ENCODE data around the gene BLNK.

The BLNK gene

DNA sequence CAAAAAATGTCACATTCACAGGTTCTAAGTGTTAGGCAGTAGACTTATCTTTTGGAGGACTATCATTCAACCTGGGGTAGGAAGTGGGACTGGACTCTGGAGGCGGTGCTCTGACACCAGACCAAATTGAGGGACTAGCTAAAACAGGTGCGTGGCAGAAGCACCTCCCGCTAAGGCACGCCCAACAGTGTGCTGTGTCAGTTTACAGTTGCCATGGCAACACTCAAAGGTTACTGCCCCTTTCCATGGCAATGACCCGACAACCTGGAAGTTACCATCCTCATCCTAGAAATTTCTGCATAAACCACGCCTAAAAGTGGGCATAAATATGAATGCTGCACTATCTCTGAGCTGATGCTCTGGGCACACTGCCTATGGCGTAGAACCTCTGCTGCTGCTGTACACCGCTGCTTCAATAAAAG, 14.0 kb upstream of the BLNK start:
- no peak overlapping the region for H3K4ac ChIP-seq (ENCODE audit: low read depth, low read length)
- H4K8ac ChIP-seq (ENCODE audit: low read depth, low read length) = no peak overlapping the region
- no peak overlapping the region for H3K56ac ChIP-seq (ENCODE audit: low read length)
- H2BK5ac ChIP-seq (ENCODE audit: low read length) = no peak overlapping the region
- H3K4me3 ChIP-seq (ENCODE audit: low read length) = no peak overlapping the region
- no peak overlapping the region for H3K23ac ChIP-seq (ENCODE audit: low read length)
- H3K18ac ChIP-seq (ENCODE audit: low read length) = no peak overlapping the region
- H3K27ac ChIP-seq (ENCODE audit: low read depth, low read length) = no peak overlapping the region
- H3K4me2 ChIP-seq (ENCODE audit: low read length) = no peak overlapping the region
- H3K9ac ChIP-seq (ENCODE audit: low read length) = no peak overlapping the region
- no peak overlapping the region for H2AK5ac ChIP-seq (ENCODE audit: low read length)
- H2BK120ac ChIP-seq (ENCODE audit: low read depth, low read length) = no peak overlapping the region
- H3K27me3 ChIP-seq (ENCODE audit: insufficient read depth, low read length, poor library complexity) = no peaks in the 10 kb centered on the region
- no peaks in the 10 kb centered on the region for H3K4me1 ChIP-seq (ENCODE audit: control insufficient read depth, low read depth, low read length)
- H2BK15ac ChIP-seq (replicated peaks; ENCODE audit: low read depth) = no peak overlapping the region
- no peaks in the 10 kb centered on the region for H3K79me2 ChIP-seq (ENCODE audit: control insufficient read depth, insufficient read depth, low read length)
- no peaks in the 10 kb centered on the region for H3K36me3 ChIP-seq (ENCODE audit: control insufficient read depth, insufficient read depth, low read length)
- peak; percentile 72 for DNase-seq
- no peak overlapping the region for H4K5ac ChIP-seq (ENCODE audit: low read length)
- H3K79me1 ChIP-seq (ENCODE audit: low read length) = no peaks in the 10 kb centered on the region
- WGBS (ENCODE audit: extremely low coverage, insufficient coverage, low lambda C conversion rate) = no CpG with 5 or more reads among the region's 8 CpGs

DNA sequence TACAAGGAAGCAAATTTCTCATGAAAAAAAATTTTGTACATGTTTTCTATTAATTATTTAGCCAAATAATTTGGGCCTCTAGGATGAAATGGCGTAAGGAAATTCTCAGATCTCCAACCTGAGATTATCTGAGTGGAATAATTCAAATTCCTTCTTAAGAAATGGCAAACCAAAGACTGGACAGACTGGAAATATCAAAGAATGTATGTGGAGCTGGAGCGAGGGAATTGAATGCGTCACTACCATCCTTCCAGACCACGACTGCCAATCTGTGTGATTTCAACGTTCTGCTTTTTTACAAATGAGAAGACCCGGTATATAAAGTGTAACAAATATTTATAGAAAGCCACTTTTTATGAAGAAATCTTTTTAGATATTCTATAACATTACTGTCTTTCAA, 12.4 kb upstream of the BLNK start:
- no peak overlapping the region for H3K18ac ChIP-seq (ENCODE audit: low read length)
- DNase-seq = no peak
- H2AK5ac ChIP-seq (ENCODE audit: low read length) = no peak overlapping the region
- no peaks in the 10 kb centered on the region for H3K27me3 ChIP-seq (ENCODE audit: insufficient read depth, low read length, poor library complexity)
- no peak overlapping the region for H3K27ac ChIP-seq (ENCODE audit: low read depth, low read length)
- H3K4me2 ChIP-seq (ENCODE audit: low read length) = no peak overlapping the region
- H3K79me2 ChIP-seq (ENCODE audit: control insufficient read depth, insufficient read depth, low read length) = no peaks in the 10 kb centered on the region
- no peak overlapping the region for H3K4me3 ChIP-seq (ENCODE audit: low read length)
- no peak overlapping the region for H2BK120ac ChIP-seq (ENCODE audit: low read depth, low read length)
- H4K5ac ChIP-seq (ENCODE audit: low read length) = no peak overlapping the region
- H3K4me1 ChIP-seq (ENCODE audit: control insufficient read depth, low read depth, low read length) = no peaks in the 10 kb centered on the region
- H3K9ac ChIP-seq (ENCODE audit: low read length) = no peak overlapping the region
- H3K36me3 ChIP-seq (ENCODE audit: control insufficient read depth, insufficient read depth, low read length) = no peaks in the 10 kb centered on the region
- H3K23ac ChIP-seq (ENCODE audit: low read length) = no peak overlapping the region
- H3K56ac ChIP-seq (ENCODE audit: low read length) = no peak overlapping the region
- H3K4ac ChIP-seq (ENCODE audit: low read depth, low read length) = no peak overlapping the region
- H2BK15ac ChIP-seq (replicated peaks; ENCODE audit: low read depth) = no peak overlapping the region
- no peak overlapping the region for H2BK5ac ChIP-seq (ENCODE audit: low read length)
- H3K79me1 ChIP-seq (ENCODE audit: low read length) = no peaks in the 10 kb centered on the region
- H4K8ac ChIP-seq (ENCODE audit: low read depth, low read length) = no peak overlapping the region
- WGBS (ENCODE audit: extremely low coverage, insufficient coverage, low lambda C conversion rate) = no CpG with 5 or more reads among the region's 6 CpGs

DNA sequence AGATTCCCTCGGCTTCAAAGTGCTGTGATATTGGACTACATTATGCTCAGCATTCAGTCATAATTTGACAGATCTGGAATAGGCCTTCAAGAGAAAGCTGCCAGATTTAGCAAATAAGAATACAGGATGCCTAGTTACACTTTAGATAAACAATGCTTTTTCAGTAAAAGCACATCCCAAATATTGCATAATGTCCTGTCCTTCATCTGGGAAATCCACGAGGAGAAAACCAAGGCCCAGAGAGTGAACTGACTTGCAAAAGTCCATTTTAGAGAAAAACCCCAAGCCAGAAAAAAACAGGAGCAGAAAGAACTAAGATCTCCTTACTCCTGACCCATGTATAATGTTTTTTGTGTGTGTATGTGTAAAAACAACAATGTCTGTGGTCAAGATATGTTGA, 12.0 kb upstream of the BLNK start:
- H3K27me3 ChIP-seq (ENCODE audit: insufficient read depth, low read length, poor library complexity) = no peaks in the 10 kb centered on the region
- H2BK120ac ChIP-seq (ENCODE audit: low read depth, low read length) = no peak overlapping the region
- H3K23ac ChIP-seq (ENCODE audit: low read length) = no peak overlapping the region
- no peaks in the 10 kb centered on the region for H3K79me1 ChIP-seq (ENCODE audit: low read length)
- H2AK5ac ChIP-seq (ENCODE audit: low read length) = no peak overlapping the region
- no peak overlapping the region for H3K56ac ChIP-seq (ENCODE audit: low read length)
- no peak overlapping the region for H2BK5ac ChIP-seq (ENCODE audit: low read length)
- H3K18ac ChIP-seq (ENCODE audit: low read length) = no peak overlapping the region
- WGBS (ENCODE audit: extremely low coverage, insufficient coverage, low lambda C conversion rate) = no CpG with 5 or more reads among the region's 2 CpGs
- H3K4me1 ChIP-seq (ENCODE audit: control insufficient read depth, low read depth, low read length) = no peaks in the 10 kb centered on the region
- no peaks in the 10 kb centered on the region for H3K36me3 ChIP-seq (ENCODE audit: control insufficient read depth, insufficient read depth, low read length)
- H3K4me3 ChIP-seq (ENCODE audit: low read length) = no peak overlapping the region
- no peak overlapping the region for H3K4me2 ChIP-seq (ENCODE audit: low read length)
- H4K5ac ChIP-seq (ENCODE audit: low read length) = no peak overlapping the region
- no peak overlapping the region for H2BK15ac ChIP-seq (replicated peaks; ENCODE audit: low read depth)
- no peaks in the 10 kb centered on the region for H3K79me2 ChIP-seq (ENCODE audit: control insufficient read depth, insufficient read depth, low read length)
- no peak overlapping the region for H3K9ac ChIP-seq (ENCODE audit: low read length)
- H4K8ac ChIP-seq (ENCODE audit: low read depth, low read length) = no peak overlapping the region
- H3K4ac ChIP-seq (ENCODE audit: low read depth, low read length) = no peak overlapping the region
- DNase-seq = no peak
- no peak overlapping the region for H3K27ac ChIP-seq (ENCODE audit: low read depth, low read length)

DNA sequence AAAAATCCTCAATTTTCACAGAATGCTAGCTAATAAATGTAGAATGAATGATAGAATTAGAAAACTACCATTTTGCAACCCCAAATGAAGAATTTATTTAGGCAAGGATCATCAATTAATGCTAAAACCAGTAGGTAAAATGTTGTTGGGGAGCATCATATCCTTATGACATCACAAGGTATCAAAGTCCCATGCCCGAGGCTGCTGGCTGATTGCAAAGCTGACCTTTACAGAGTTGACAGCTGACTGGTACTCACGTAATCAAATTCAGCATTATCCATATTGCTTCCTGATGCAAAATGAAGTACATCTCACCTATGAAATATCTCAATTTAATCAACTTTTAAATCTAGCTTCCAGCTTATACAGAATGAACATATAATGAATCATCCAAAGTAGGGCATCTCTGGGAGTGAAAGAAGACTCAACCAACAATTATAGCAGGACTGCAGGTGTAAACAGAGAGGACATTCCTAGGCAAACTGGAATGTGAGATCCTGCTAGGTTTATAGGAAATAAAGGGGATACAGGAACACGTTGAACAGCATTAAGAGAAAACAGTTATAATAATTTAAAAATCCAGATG, 10.2 kb upstream of the BLNK start:
- no peak overlapping the region for H3K9ac ChIP-seq (ENCODE audit: low read length)
- no peak for DNase-seq
- no peaks in the 10 kb centered on the region for H3K79me1 ChIP-seq (ENCODE audit: low read length)
- H3K18ac ChIP-seq (ENCODE audit: low read length) = no peak overlapping the region
- no peak overlapping the region for H3K23ac ChIP-seq (ENCODE audit: low read length)
- H3K27ac ChIP-seq (ENCODE audit: low read depth, low read length) = no peak overlapping the region
- H3K79me2 ChIP-seq (ENCODE audit: control insufficient read depth, insufficient read depth, low read length) = no peaks in the 10 kb centered on the region
- no peak overlapping the region for H3K56ac ChIP-seq (ENCODE audit: low read length)
- H3K27me3 ChIP-seq (ENCODE audit: insufficient read depth, low read length, poor library complexity) = no peaks in the 10 kb centered on the region
- H2BK15ac ChIP-seq (replicated peaks; ENCODE audit: low read depth) = no peak overlapping the region
- WGBS (ENCODE audit: extremely low coverage, insufficient coverage, low lambda C conversion rate) = no CpG with 5 or more reads among the region's 3 CpGs
- H4K5ac ChIP-seq (ENCODE audit: low read length) = no peak overlapping the region
- H3K4ac ChIP-seq (ENCODE audit: low read depth, low read length) = no peak overlapping the region
- H2BK5ac ChIP-seq (ENCODE audit: low read length) = no peak overlapping the region
- no peak overlapping the region for H4K8ac ChIP-seq (ENCODE audit: low read depth, low read length)
- no peak overlapping the region for H3K4me3 ChIP-seq (ENCODE audit: low read length)
- H3K4me2 ChIP-seq (ENCODE audit: low read length) = no peak overlapping the region
- H3K4me1 ChIP-seq (ENCODE audit: control insufficient read depth, low read depth, low read length) = no peaks in the 10 kb centered on the region
- no peak overlapping the region for H2BK120ac ChIP-seq (ENCODE audit: low read depth, low read length)
- H3K36me3 ChIP-seq (ENCODE audit: control insufficient read depth, insufficient read depth, low read length) = no peaks in the 10 kb centered on the region
- no peak overlapping the region for H2AK5ac ChIP-seq (ENCODE audit: low read length)

GRCh38 chr10:96280859-96281258, 9.5 kb upstream of the BLNK start:
- no peaks in the 10 kb centered on the region for H3K4me1 ChIP-seq (ENCODE audit: control insufficient read depth, low read depth, low read length)
- H3K4ac ChIP-seq (ENCODE audit: low read depth, low read length) = no peak overlapping the region
- no peaks in the 10 kb centered on the region for H3K27me3 ChIP-seq (ENCODE audit: insufficient read depth, low read length, poor library complexity)
- no peak overlapping the region for H4K8ac ChIP-seq (ENCODE audit: low read depth, low read length)
- H3K79me2 ChIP-seq (ENCODE audit: control insufficient read depth, insufficient read depth, low read length) = no peaks in the 10 kb centered on the region
- no peaks in the 10 kb centered on the region for H3K79me1 ChIP-seq (ENCODE audit: low read length)
- H2BK15ac ChIP-seq (replicated peaks; ENCODE audit: low read depth) = no peak overlapping the region
- H3K9ac ChIP-seq (ENCODE audit: low read length) = no peak overlapping the region
- H3K18ac ChIP-seq (ENCODE audit: low read length) = no peak overlapping the region
- no peak overlapping the region for H3K23ac ChIP-seq (ENCODE audit: low read length)
- no peak overlapping the region for H2AK5ac ChIP-seq (ENCODE audit: low read length)
- WGBS (ENCODE audit: extremely low coverage, insufficient coverage, low lambda C conversion rate) = no CpG with 5 or more reads among the region's 2 CpGs
- no peak overlapping the region for H4K5ac ChIP-seq (ENCODE audit: low read length)
- DNase-seq = no peak
- H3K36me3 ChIP-seq (ENCODE audit: control insufficient read depth, insufficient read depth, low read length) = no peaks in the 10 kb centered on the region
- no peak overlapping the region for H3K4me3 ChIP-seq (ENCODE audit: low read length)
- no peak overlapping the region for H2BK120ac ChIP-seq (ENCODE audit: low read depth, low read length)
- H2BK5ac ChIP-seq (ENCODE audit: low read length) = no peak overlapping the region
- no peak overlapping the region for H3K27ac ChIP-seq (ENCODE audit: low read depth, low read length)
- H3K56ac ChIP-seq (ENCODE audit: low read length) = no peak overlapping the region
- no peak overlapping the region for H3K4me2 ChIP-seq (ENCODE audit: low read length)

- H3K4me3 ChIP-seq (ENCODE audit: low read length) = no peak overlapping the region
- H3K79me2 ChIP-seq (ENCODE audit: control insufficient read depth, insufficient read depth, low read length) = no peaks in the 10 kb centered on the region
- H4K5ac ChIP-seq (ENCODE audit: low read length) = no peak overlapping the region
- no peaks in the 10 kb centered on the region for H3K79me1 ChIP-seq (ENCODE audit: low read length)
- no peaks in the 10 kb centered on the region for H3K4me1 ChIP-seq (ENCODE audit: control insufficient read depth, low read depth, low read length)
- H4K8ac ChIP-seq (ENCODE audit: low read depth, low read length) = no peak overlapping the region
- peak; percentile 28 for DNase-seq
- H2AK5ac ChIP-seq (ENCODE audit: low read length) = no peak overlapping the region
- no peak overlapping the region for H3K9ac ChIP-seq (ENCODE audit: low read length)
- no peak overlapping the region for H2BK5ac ChIP-seq (ENCODE audit: low read length)
- no peak overlapping the region for H3K23ac ChIP-seq (ENCODE audit: low read length)
- no peak overlapping the region for H3K18ac ChIP-seq (ENCODE audit: low read length)
- H3K4me2 ChIP-seq (ENCODE audit: low read length) = no peak overlapping the region
- no peak overlapping the region for H3K56ac ChIP-seq (ENCODE audit: low read length)
- H3K4ac ChIP-seq (ENCODE audit: low read depth, low read length) = no peak overlapping the region
- no peaks in the 10 kb centered on the region for H3K27me3 ChIP-seq (ENCODE audit: insufficient read depth, low read length, poor library complexity)
- no peak overlapping the region for H3K27ac ChIP-seq (ENCODE audit: low read depth, low read length)
- no peaks in the 10 kb centered on the region for H3K36me3 ChIP-seq (ENCODE audit: control insufficient read depth, insufficient read depth, low read length)
- no peak overlapping the region for H2BK120ac ChIP-seq (ENCODE audit: low read depth, low read length)
- WGBS (ENCODE audit: extremely low coverage, insufficient coverage, low lambda C conversion rate) = no CpG with 5 or more reads among the region's 3 CpGs
- H2BK15ac ChIP-seq (replicated peaks; ENCODE audit: low read depth) = no peak overlapping the region
Measured at GRCh38 chr10:96279191-96279641, 7.8 kb upstream of the BLNK start.

Data from mesendoderm (in vitro differentiated cells).